ENCODE results near the gene PDLIM5. TPM values are rescaled to one million over a fixed set of nuclear protein-coding genes. Genes with fewer than 3 reads are reported as not detected.

The PDLIM5 gene
- total and polyA plus RNA-seq, 9 donors, result 24.9 to 160 (median 87.8) TPM

GRCh38 chr4:94559351-94559806 lies 107.6 kb downstream of the PDLIM5 start:
- Histone ChIP-seq H3K27me3 (no peaks in the 10 kb centered on the region), H3K36me3 (no peaks in the 10 kb centered on the region), H3K4me1 (ENCODE audit: insufficient read depth) (peaks cover 3% of the 10 kb centered on the region), H3K27ac (no peak overlapping the region), H3K4me3 (no peak overlapping the region), H3K9me3 (no peaks in the 10 kb centered on the region)
- WGBS, 3 donors, result 67 to 83% (median 77%) methylated on average over 3 of the region's 3 CpGs
- no peak for DNase-seq
- TF ChIP-seq EP300 (IDR thresholded peaks at IDR 0.05) (no peak), CTCF (IDR thresholded peaks at IDR 0.05) (no peak), POLR2A (IDR thresholded peaks at IDR 0.05) (no peak)
- intact Hi-C loops (cut with DNase I), result no loop called here

DNA sequence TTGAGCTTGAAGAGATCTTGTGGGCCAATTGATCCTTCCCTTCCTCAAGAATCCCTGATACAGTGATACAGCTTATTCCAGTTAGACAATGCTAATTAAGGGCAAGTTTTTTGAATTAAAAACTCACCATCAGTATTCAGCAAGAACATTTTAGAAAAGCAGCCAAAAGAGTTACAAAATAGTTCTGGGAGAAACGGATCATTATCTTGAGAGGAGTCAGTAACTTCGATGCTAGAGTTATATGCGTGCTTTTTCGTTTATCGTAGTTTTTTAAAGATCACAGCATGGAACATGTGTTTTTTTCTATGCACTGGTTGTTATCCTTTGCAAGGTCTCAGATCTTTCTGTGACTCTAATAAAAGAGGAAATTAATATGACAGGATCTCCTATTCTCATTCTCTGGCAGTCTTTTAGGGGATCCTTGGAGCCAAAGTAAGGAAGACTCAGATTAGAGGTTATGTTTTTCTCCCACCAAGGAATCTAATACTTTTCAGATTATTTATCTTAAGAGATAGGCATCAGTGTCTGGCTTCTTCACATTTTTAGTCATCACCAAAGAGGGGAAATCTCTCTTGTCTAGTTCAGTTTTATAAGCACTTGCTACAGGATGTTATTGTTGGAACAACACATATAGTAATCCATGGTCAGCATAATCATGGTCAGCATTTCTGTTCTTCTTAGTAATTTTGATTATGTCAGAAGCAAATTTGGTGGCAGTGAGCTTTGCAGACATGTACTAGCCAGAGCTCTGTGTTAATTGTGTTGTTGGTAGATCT lies 109.7 kb downstream of the PDLIM5 start:
- Histone ChIP-seq H3K9me3 (no peaks in the 10 kb centered on the region), H3K4me1 (ENCODE audit: insufficient read depth) (peaks cover 3% of the 10 kb centered on the region), H3K4me3 (no peak overlapping the region), H3K27me3 (no peaks in the 10 kb centered on the region), H3K36me3 (no peaks in the 10 kb centered on the region), H3K27ac (no peak overlapping the region)
- no peak for TF ChIP-seq POLR2A (IDR thresholded peaks at IDR 0.05)
- no peak for TF ChIP-seq CTCF (IDR thresholded peaks at IDR 0.05)
- no peak for TF ChIP-seq EP300 (IDR thresholded peaks at IDR 0.05)
- no peak for DNase-seq
- intact Hi-C loops (cut with DNase I), result no loop called here
- WGBS, 3 donors, result 49 to 67% (median 51%) methylated on average over 5 of the region's 5 CpGs

DNA sequence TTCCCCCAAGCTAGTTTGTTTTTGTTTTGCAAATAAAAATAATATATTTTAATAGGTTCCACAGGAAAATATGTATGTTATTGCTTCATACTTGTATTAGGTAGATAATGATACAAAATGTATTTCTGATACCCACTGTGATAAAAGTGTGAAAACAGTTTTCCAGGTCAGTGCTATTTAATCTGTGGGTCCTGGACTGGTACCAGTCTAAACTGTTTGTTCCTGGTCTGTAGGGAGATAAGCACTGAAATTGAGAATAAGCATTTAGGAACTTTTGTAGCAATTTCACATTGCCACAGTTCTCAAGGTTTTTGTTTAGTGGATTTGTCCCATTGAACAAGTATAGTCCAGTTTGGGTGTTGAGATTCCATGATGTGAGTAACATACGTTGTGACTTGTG lies 110.5 kb downstream of the PDLIM5 start:
- H3K4me3 ChIP-seq, result no peak overlapping the region
- intact Hi-C loops (cut with DNase I), result no loop called here
- no peak for TF ChIP-seq POLR2A (IDR thresholded peaks at IDR 0.05)
- TF ChIP-seq CTCF (IDR thresholded peaks at IDR 0.05), result no peak
- no peak for TF ChIP-seq EP300 (IDR thresholded peaks at IDR 0.05)
- H3K27ac ChIP-seq, result no peak overlapping the region
- no peaks in the 10 kb centered on the region for H3K9me3 ChIP-seq
- peaks cover 3% of the 10 kb centered on the region for H3K4me1 ChIP-seq (ENCODE audit: insufficient read depth)
- 86 to 87% (median 87%) methylated on average over 1 of the region's 1 CpG for WGBS, 3 donors
- DNase-seq, result no peak
- H3K36me3 ChIP-seq, result no peaks in the 10 kb centered on the region
- no peaks in the 10 kb centered on the region for H3K27me3 ChIP-seq

GRCh38 chr4:94564252-94564651 lies 112.5 kb downstream of the PDLIM5 start:
- Histone ChIP-seq H3K4me1 (ENCODE audit: insufficient read depth) (peaks cover 3% of the 10 kb centered on the region), H3K27me3 (no peaks in the 10 kb centered on the region), H3K9me3 (no peaks in the 10 kb centered on the region), H3K27ac (no peak overlapping the region), H3K4me3 (no peak overlapping the region), H3K36me3 (no peaks in the 10 kb centered on the region)
- WGBS, 3 donors, result 86 to 98% (median 95%) methylated on average over 2 of the region's 2 CpGs
- no peak for TF ChIP-seq POLR2A (IDR thresholded peaks at IDR 0.05)
- TF ChIP-seq CTCF (IDR thresholded peaks at IDR 0.05), result no peak
- TF ChIP-seq EP300 (IDR thresholded peaks at IDR 0.05), result no peak
- no peak for DNase-seq
- intact Hi-C loops (cut with DNase I), result no loop called here
